GM19239 (cell line): ENCODE data around the gene RALGPS1.
"Not testable (repeated sequence)": the region's sequence is repeated elsewhere in the genome, so short reads cannot be mapped to it uniquely, and the experiment has no call there.

Experiments used
- DNase-seq: peaks from one replicate; pipeline ENCODE4 v3.0.0; 2011; ENCODE audit warnings: low spot score; ENCODE audit not compliant: insufficient read length
- FAIRE-seq: peaks from 2 replicates; lab custom pipeline; 2011; peaks lifted over from hg19 to GRCh38; lab: Jason Lieb, UNC

RALGPS1 gene

DNA sequence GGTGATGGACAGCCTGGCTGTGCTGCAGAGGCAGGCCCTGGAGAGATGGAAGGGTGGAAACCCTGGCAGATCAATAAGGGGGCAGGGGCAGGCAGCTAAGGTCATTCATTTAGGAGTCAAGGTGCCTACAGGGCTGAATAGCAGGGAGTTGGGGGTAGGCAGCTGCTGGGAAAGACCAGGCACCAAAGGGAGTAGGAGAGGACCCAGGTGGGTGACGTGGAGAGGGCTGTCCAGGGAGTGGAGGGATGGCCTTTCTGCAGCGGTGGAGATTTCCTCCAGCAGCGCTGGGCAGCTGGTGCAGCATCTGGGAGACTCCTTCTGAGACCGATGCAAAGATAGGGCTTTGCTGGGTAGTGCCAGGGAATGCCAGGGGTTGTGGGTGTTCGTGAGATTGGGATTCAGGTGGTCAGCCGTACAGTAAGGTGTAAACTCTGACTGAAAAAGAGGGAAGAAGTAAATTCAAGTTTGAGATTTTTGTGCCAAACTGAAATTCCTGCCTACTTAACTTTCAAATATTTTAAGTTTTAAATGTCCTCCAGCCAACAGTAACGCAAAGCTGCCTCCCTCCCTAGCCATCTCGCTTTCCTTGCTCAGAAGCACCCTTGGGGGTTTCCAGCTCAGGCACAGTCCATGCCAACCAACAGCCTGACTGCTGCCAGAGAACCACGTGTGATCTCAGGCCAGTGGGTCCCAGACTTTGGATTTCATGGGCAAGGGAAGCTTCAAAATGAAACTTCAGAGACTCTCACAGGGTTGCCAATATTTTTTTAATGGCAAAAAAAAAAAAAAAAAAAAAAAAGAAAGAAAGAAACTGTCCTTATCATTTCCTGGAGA is 226.5 kb downstream of the RALGPS1 start:
- DNase-seq, result no peak
- no peak for FAIRE-seq

DNA sequence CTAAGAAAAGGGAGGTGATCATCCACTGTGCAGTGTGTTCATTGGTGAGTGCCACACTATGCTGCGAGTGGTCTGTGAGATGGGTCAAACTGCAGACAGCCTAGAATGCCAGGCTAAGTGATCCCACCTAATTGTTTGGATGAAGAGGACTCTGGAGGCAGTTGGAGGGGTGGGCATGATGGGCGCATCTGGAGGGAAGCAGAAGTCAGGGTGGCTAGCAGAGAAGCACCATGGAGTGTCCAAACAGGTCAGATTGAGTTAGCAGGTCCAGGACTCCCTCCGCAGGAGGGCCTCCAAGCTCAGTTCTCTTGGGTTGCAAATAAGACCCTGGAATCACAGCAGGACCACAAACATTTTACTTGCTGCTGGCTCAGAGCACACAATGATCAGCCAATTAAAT is 227.7 kb downstream of the RALGPS1 start:
- no peak for DNase-seq
- no peak for FAIRE-seq

DNA sequence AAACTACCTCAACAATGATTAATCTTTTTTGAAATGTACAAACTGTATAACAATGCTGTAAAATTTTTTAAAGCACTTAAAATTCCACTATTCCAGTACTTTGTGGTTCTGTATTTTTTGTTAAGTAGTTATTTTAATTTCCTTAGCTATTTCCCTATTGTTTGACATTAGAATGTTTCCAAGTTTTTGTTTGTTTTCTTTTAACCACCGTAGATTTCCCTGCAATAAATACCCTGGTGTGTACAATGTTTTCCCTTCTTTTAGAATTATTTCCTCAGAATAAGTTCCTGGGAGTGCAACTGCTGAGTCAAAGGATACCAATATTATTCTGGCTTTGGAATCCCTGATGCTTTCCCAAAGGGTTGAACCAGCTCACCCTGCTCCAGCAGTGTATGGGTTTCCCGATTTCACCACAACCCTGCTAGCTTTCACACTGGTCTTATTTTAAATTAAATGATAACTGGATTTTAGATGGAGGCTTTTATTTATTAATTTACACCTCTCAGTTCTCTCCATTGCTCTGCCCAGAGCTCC is 228.4 kb downstream of the RALGPS1 start:
- no peak for FAIRE-seq
- no peak for DNase-seq

DNA sequence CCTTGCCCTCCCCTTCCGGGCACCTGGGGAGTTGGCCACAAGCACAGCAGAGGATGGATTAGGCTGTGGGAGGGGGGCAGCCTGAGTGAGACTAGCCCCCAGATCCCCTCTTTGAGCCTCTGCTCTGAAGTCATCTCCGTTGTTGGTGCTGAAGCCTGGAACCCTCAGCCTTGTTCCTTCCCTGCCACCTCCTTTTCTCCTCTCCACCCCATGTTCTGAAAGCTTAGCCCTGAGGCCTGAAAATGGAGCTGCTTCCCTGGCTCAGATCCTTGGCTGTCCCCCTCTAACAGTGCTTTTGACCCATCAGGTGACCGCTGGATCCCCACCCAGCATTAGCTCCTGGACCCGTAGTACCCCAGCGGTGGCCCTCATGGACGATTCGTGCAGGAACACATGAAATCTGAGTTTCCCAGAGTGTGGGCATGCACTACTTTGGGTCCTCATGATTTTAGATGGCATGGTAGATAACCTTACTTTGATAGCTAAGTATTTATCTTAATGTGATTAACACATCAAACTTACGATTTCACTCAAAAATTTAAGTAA is 229.4 kb downstream of the RALGPS1 start:
- DNase-seq (no peak), FAIRE-seq (no peak)

- no peak for DNase-seq
- no peak for FAIRE-seq
Measured at GRCh38 chr9:127144670-127145445, 230.3 kb downstream of the RALGPS1 start.

GRCh38 chr9:127146841-127147240 is 232.3 kb downstream of the RALGPS1 start:
- FAIRE-seq, DNase-seq: not testable (repeated sequence)

GRCh38 chr9:127147251-127147650 is 232.7 kb downstream of the RALGPS1 start:
- DNase-seq, result no peak
- FAIRE-seq, result no peak

GRCh38 chr9:127148014-127148413 is 233.4 kb downstream of the RALGPS1 start:
- FAIRE-seq (no peak), DNase-seq (no peak)

GRCh38 chr9:127149010-127149409 is 234.4 kb downstream of the RALGPS1 start:
- DNase-seq, result no peak
- FAIRE-seq, result no peak

GRCh38 chr9:127149463-127150390 is 235.1 kb downstream of the RALGPS1 start:
- no peak for FAIRE-seq
- DNase-seq, result no peak

- DNase-seq (no peak), FAIRE-seq (no peak)
Measured at GRCh38 chr9:127153501-127153900, 238.9 kb downstream of the RALGPS1 start.

- FAIRE-seq, result no peak
Measured at GRCh38 chr9:127154003-127154389, 239.4 kb downstream of the RALGPS1 start.

GRCh38 chr9:127154390-127155191 is 240.0 kb downstream of the RALGPS1 start:
- no peak for DNase-seq
- peak; percentile 92 for FAIRE-seq

More at GRCh38 chr9:127154003-127154389, 239.4 kb downstream of the RALGPS1 start:
- no peak for DNase-seq

DNA sequence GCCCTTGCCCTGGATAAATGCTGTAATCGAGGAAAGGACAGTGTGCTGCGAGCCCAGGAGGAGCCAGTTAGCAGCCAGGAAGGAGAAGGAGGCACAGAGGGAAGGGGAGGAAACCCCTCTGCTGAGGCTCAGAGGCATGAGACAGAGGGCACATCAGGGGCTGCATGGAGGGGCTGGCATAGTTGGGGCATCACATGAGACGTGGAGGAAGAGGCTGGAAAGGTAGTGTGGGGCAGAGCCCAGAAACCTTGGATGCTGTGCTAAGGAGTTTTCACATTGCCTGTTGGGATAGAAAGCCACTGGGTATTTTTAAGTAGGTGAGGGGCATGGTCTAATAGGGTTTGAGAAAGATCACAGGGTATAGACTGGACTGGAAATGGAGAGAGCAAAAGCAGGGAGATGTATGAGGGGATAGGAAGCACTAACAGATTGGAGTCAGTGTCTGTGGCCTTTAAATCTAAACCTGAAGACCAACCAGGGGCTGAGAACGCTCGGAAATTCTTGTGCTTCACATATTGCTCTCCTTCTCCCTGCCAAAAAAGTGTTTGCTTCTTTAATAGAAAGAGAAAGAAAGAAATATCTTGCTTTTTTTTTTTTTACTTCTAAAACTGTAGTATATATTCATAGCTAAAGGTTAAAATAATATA is 240.9 kb downstream of the RALGPS1 start:
- no peak for DNase-seq

GRCh38 chr9:127158786-127159324 is 244.3 kb downstream of the RALGPS1 start:
- DNase-seq (no peak), FAIRE-seq (no peak)

More for the DNA sequence above, 240.9 kb downstream of the RALGPS1 start:
- no peak for FAIRE-seq

GRCh38 chr9:127159325-127159801 is 244.8 kb downstream of the RALGPS1 start:
- no peak for DNase-seq
- FAIRE-seq, result no peak

- no peak for FAIRE-seq
- DNase-seq, result no peak
Measured at GRCh38 chr9:127159949-127160610, 245.5 kb downstream of the RALGPS1 start.
